ENCODE results near the gene RNF8.
A peak's percentile ranks its signal among the peaks of the same experiment; 100 is the strongest.

The RNF8 gene

GRCh38 chr6:37351027-37351426 is 2.8 kb upstream of the RNF8 start:
- H3K27ac ChIP-seq (ENCODE audit: low read depth, low read length): no peak overlapping the region
- H3K4me3 ChIP-seq (ENCODE audit: low read length): no peak overlapping the region
- no peak overlapping the region for H3K9ac ChIP-seq (ENCODE audit: low read length)
- no peaks in the 10 kb centered on the region for H3K36me3 ChIP-seq (ENCODE audit: control insufficient read depth, insufficient read depth, low read length)
- no peaks in the 10 kb centered on the region for H3K27me3 ChIP-seq (ENCODE audit: control insufficient read depth, insufficient read depth, low read length)
- peaks cover 6% of the 10 kb centered on the region for H3K4me1 ChIP-seq (ENCODE audit: control insufficient read depth, insufficient read depth, low read length)

GRCh38 chr6:37352384-37352783 is 1.4 kb upstream of the RNF8 start:
- H3K36me3 ChIP-seq (ENCODE audit: control insufficient read depth, insufficient read depth, low read length): no peaks in the 10 kb centered on the region
- H3K9ac ChIP-seq (ENCODE audit: low read length): no peak overlapping the region
- no peak overlapping the region for H3K27ac ChIP-seq (ENCODE audit: low read depth, low read length)
- peaks cover 6% of the 10 kb centered on the region for H3K4me1 ChIP-seq (ENCODE audit: control insufficient read depth, insufficient read depth, low read length)
- H3K4me3 ChIP-seq (ENCODE audit: low read length): no peak overlapping the region
- H3K27me3 ChIP-seq (ENCODE audit: control insufficient read depth, insufficient read depth, low read length): no peaks in the 10 kb centered on the region

GRCh38 chr6:37354526-37355384 is 972 bp downstream of the RNF8 start:
- peak overlapping the region; percentile 49 for H3K9ac ChIP-seq (ENCODE audit: low read length)
- H3K4me3 ChIP-seq (ENCODE audit: low read length): peak overlapping the region; percentile 90
- H3K27ac ChIP-seq (ENCODE audit: low read depth, low read length): no peak overlapping the region
- H3K27me3 ChIP-seq (ENCODE audit: control insufficient read depth, insufficient read depth, low read length): no peaks in the 10 kb centered on the region
- no peaks in the 10 kb centered on the region for H3K36me3 ChIP-seq (ENCODE audit: control insufficient read depth, insufficient read depth, low read length)
- peaks cover 6% of the 10 kb centered on the region for H3K4me1 ChIP-seq (ENCODE audit: control insufficient read depth, insufficient read depth, low read length)

GRCh38 chr6:37357288-37357687 is 3.5 kb downstream of the RNF8 start:
- H3K4me1 ChIP-seq (ENCODE audit: control insufficient read depth, insufficient read depth, low read length): peaks cover 6% of the 10 kb centered on the region
- no peak overlapping the region for H3K4me3 ChIP-seq (ENCODE audit: low read length)
- no peaks in the 10 kb centered on the region for H3K27me3 ChIP-seq (ENCODE audit: control insufficient read depth, insufficient read depth, low read length)
- H3K27ac ChIP-seq (ENCODE audit: low read depth, low read length): no peak overlapping the region
- H3K9ac ChIP-seq (ENCODE audit: low read length): no peak overlapping the region
- H3K36me3 ChIP-seq (ENCODE audit: control insufficient read depth, insufficient read depth, low read length): peaks cover 10% of the 10 kb centered on the region

- Histone ChIP-seq H3K9ac (ENCODE audit: low read length) (no peak overlapping the region), H3K4me3 (ENCODE audit: low read length) (no peak overlapping the region), H3K27ac (ENCODE audit: low read depth, low read length) (no peak overlapping the region), H3K27me3 (ENCODE audit: control insufficient read depth, insufficient read depth, low read length) (no peaks in the 10 kb centered on the region), H3K4me1 (ENCODE audit: control insufficient read depth, insufficient read depth, low read length) (peaks cover 6% of the 10 kb centered on the region), H3K36me3 (ENCODE audit: control insufficient read depth, insufficient read depth, low read length) (peaks cover 10% of the 10 kb centered on the region)
Observed at GRCh38 chr6:37357860-37358259, 4.1 kb downstream of the RNF8 start.

GRCh38 chr6:37359039-37359438 is 5.3 kb downstream of the RNF8 start:
- no peak overlapping the region for H3K9ac ChIP-seq (ENCODE audit: low read length)
- H3K4me3 ChIP-seq (ENCODE audit: low read length): no peak overlapping the region
- peaks cover 6% of the 10 kb centered on the region for H3K4me1 ChIP-seq (ENCODE audit: control insufficient read depth, insufficient read depth, low read length)
- no peaks in the 10 kb centered on the region for H3K27me3 ChIP-seq (ENCODE audit: control insufficient read depth, insufficient read depth, low read length)
- no peak overlapping the region for H3K27ac ChIP-seq (ENCODE audit: low read depth, low read length)
- H3K36me3 ChIP-seq (ENCODE audit: control insufficient read depth, insufficient read depth, low read length): peaks cover 10% of the 10 kb centered on the region

- Histone ChIP-seq H3K9ac (ENCODE audit: low read length) (no peak overlapping the region), H3K27ac (ENCODE audit: low read depth, low read length) (no peak overlapping the region), H3K4me1 (ENCODE audit: control insufficient read depth, insufficient read depth, low read length) (no peaks in the 10 kb centered on the region), H3K4me3 (ENCODE audit: low read length) (no peak overlapping the region), H3K27me3 (ENCODE audit: control insufficient read depth, insufficient read depth, low read length) (no peaks in the 10 kb centered on the region), H3K36me3 (ENCODE audit: control insufficient read depth, insufficient read depth, low read length) (peaks cover 10% of the 10 kb centered on the region)
Observed at GRCh38 chr6:37362101-37362828, 8.5 kb downstream of the RNF8 start.

- Histone ChIP-seq H3K36me3 (ENCODE audit: control insufficient read depth, insufficient read depth, low read length) (peaks cover 18% of the 10 kb centered on the region), H3K9ac (ENCODE audit: low read length) (no peak overlapping the region), H3K27me3 (ENCODE audit: control insufficient read depth, insufficient read depth, low read length) (no peaks in the 10 kb centered on the region), H3K27ac (ENCODE audit: low read depth, low read length) (no peak overlapping the region), H3K4me1 (ENCODE audit: control insufficient read depth, insufficient read depth, low read length) (no peaks in the 10 kb centered on the region), H3K4me3 (ENCODE audit: low read length) (no peak overlapping the region)
Observed at GRCh38 chr6:37365791-37366190, 12.0 kb downstream of the RNF8 start.

GRCh38 chr6:37366910-37367309 is 13.1 kb downstream of the RNF8 start:
- Histone ChIP-seq H3K4me3 (ENCODE audit: low read length) (no peak overlapping the region), H3K4me1 (ENCODE audit: control insufficient read depth, insufficient read depth, low read length) (no peaks in the 10 kb centered on the region), H3K9ac (ENCODE audit: low read length) (no peak overlapping the region), H3K27ac (ENCODE audit: low read depth, low read length) (no peak overlapping the region), H3K27me3 (ENCODE audit: control insufficient read depth, insufficient read depth, low read length) (no peaks in the 10 kb centered on the region), H3K36me3 (ENCODE audit: control insufficient read depth, insufficient read depth, low read length) (peaks cover 10% of the 10 kb centered on the region)

GRCh38 chr6:37368961-37369320 is 15.2 kb downstream of the RNF8 start:
- Histone ChIP-seq H3K27me3 (ENCODE audit: control insufficient read depth, insufficient read depth, low read length) (no peaks in the 10 kb centered on the region), H3K4me1 (ENCODE audit: control insufficient read depth, insufficient read depth, low read length) (no peaks in the 10 kb centered on the region), H3K27ac (ENCODE audit: low read depth, low read length) (no peak overlapping the region), H3K36me3 (ENCODE audit: control insufficient read depth, insufficient read depth, low read length) (peaks cover 10% of the 10 kb centered on the region), H3K9ac (ENCODE audit: low read length) (no peak overlapping the region), H3K4me3 (ENCODE audit: low read length) (no peak overlapping the region)

- H3K27ac ChIP-seq (ENCODE audit: low read depth, low read length): no peak overlapping the region
- peaks cover 13% of the 10 kb centered on the region for H3K36me3 ChIP-seq (ENCODE audit: control insufficient read depth, insufficient read depth, low read length)
- no peaks in the 10 kb centered on the region for H3K4me1 ChIP-seq (ENCODE audit: control insufficient read depth, insufficient read depth, low read length)
- no peak overlapping the region for H3K4me3 ChIP-seq (ENCODE audit: low read length)
- no peak overlapping the region for H3K9ac ChIP-seq (ENCODE audit: low read length)
- no peaks in the 10 kb centered on the region for H3K27me3 ChIP-seq (ENCODE audit: control insufficient read depth, insufficient read depth, low read length)
Observed at GRCh38 chr6:37369321-37370201, 15.8 kb downstream of the RNF8 start.

Measured in rectal smooth muscle tissue (tissue), 1 donor.